GM19438 (cell line): ENCODE data around the gene ZNF212.
"Not testable (repeated sequence)": the region's sequence is repeated elsewhere in the genome, so short reads cannot be mapped to it uniquely, and the experiment has no call there.

Experiments used
- ATAC-seq: cut with Tn5 transposase; IDR thresholded peaks from one replicate; pipeline ENCODE4 v1.9.1; 2021; ENCODE audit warnings: low read depth; ENCODE audit not compliant: unreplicated experiment

ZNF212 gene

DNA sequence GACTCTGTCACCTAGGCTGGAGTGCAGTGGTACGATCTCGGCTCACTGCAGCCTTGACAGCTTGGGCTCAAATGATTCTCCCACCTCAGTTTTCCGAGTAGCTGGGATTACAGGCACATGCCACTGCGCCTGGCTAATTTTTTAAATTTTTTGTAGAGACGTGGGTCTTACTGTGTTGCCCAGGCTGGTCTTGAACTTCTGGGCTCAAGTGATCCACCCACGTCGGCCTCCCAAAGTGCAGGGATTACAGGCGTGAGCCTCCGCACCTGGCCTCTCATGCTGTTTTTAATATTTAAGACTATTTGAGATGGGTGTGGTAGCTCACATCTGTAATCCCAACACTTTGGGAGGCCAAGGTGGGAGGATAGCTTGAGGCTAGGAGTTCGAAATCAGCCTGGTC, 12.1 kb downstream of the ZNF212 start:
- not testable (repeated sequence) for ATAC-seq

DNA sequence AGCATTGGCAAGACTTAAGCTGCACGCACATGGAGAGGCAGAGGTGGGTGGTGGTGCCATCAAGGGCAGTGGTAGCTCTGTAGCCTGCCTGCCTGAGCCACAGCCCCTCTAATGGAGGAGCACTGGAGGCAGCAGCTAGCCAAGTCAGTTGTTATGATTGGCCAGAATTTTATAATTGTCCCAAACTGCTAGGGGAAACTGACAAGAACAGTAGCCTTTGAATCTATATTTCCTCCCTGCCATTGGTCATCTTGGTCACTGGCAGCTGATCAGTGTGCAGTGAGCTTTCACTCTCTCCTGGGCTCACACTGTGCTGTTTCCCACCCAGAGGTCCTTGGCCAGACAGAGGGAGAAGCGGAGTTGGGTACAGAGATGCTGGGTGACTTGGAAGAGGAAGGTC, 12.9 kb downstream of the ZNF212 start:
- ATAC-seq, result no peak

DNA sequence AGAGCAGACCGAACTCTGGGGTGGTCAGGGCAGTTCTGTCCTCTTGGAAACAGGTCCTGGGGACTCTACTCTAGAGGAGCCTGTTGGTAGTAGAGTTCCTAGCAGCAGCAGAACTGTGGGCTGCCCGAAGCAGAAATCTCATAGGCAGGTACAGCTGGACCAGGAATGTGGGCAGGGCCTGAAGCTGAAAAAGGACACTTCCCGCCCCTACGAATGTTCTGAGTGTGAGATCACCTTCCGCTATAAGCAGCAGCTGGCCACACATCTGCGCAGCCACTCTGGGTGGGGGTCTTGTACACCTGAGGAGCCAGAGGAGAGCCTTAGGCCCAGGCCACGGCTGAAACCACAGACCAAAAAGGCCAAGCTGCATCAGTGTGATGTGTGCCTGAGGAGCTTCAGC, 14.2 kb downstream of the ZNF212 start:
- ATAC-seq, result no peak

DNA sequence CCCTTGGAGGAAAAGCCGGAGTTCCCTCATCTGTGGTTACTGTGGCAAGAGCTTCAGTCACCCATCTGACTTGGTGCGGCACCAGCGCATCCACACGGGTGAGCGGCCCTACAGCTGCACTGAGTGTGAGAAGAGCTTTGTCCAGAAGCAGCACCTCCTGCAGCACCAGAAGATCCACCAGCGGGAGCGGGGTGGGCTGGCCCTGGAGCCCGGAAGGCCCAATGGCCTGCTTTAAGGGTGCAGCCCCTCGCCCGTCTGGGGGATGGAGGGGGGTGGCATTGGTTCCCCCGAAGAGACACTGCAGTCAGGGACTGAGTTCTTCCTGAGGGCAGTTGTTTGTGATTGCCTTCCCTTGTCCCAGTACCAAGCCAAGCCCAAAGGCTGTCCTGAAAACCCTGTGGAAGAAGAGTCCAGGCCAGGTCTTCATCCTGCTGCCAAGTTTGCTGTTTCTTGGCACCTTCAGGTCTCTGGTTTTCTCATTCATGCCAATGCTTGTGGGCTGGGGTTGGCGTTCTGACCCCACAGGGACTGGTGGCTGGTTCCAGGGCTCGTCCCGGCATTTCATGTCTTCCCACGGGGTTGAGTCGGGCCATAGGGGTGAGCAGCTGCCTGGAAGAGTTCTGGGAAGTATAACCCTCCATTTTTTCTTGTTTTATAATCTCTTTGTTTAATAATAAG, 14.9 kb downstream of the ZNF212 start:
- no peak for ATAC-seq

DNA sequence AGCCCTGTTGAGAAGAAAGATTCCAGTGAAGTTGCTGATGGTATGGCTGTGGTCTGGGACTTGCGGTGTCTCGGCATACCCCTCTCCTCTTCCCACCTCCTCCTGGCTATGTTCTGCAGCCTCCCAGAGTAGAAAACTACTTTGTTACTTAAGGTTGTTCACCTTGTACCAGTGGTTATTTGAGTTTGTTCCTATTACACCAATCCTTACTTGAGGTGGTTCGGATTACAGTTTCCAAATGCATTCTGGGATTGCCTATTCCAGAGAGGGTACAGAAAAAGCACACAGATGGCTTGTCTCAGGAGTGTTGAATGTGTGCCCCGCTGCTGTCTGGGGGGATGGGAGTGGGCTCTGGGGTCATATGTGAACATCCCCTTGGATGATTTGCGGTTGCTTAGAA, 15.7 kb downstream of the ZNF212 start:
- ATAC-seq, result no peak

DNA sequence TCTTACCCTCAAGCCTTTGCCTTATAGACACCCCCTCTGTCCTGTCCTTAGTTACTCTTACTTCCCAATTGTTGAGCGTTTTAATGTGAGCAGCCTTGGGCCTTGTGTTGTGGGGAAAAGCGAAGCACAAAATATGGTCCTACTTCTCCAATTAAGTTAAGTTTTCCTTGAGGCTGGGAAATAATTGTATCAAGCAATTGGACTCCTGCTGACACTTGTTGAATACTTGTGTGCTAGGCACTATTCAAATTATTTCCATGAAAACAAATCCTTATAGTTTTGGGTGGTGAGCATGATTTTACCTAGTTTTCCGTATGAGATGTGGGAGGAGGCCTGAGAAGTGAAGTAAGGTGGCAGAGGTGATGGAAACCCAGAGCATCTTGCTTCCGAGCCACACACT, 17.1 kb downstream of the ZNF212 start:
- no peak for ATAC-seq

DNA sequence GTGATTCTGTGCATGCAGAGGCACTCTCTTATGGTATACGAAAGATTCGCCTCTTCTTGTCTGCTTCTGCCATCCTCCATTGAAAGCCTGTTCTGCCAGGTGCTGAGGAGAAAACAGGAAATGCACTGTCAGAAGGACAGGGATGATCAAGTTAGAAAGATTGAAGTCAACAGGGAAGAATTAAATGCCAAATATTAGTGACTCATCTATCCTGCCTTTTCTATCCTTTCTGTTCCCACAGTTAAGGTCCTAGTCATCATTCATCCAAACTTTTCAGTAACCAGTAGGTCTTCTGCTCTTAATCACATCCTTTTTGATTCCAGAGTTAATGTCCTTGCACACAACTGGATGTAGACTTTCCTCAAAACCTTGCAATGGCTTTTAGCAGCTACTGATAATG, 17.7 kb downstream of the ZNF212 start:
- ATAC-seq, result no peak

DNA sequence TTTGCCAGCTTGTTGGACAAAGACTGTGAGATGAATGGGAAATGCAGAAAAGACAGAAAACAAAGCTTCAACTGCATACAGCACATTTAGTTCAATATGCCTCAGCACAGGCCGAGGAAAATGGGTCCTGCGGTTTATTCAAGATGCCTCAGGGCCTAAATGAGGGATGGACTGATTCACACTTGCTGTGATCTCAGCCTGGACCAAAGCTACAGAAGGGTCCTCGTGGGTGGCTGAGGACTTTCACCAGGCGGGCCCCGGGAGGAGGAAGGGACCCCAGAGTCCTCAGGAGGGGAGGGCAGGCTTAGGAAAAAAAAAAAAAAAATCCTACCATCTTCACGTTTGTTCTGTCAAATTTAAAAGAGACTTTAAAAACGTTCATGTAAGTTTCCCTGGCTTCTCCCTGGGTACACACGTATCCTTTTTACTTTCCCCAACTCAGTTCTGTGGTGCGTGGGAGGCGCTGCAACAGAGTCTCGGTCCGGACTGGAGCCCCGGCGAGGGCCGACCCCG, 21.9 kb downstream of the ZNF212 start:
- no peak for ATAC-seq

DNA sequence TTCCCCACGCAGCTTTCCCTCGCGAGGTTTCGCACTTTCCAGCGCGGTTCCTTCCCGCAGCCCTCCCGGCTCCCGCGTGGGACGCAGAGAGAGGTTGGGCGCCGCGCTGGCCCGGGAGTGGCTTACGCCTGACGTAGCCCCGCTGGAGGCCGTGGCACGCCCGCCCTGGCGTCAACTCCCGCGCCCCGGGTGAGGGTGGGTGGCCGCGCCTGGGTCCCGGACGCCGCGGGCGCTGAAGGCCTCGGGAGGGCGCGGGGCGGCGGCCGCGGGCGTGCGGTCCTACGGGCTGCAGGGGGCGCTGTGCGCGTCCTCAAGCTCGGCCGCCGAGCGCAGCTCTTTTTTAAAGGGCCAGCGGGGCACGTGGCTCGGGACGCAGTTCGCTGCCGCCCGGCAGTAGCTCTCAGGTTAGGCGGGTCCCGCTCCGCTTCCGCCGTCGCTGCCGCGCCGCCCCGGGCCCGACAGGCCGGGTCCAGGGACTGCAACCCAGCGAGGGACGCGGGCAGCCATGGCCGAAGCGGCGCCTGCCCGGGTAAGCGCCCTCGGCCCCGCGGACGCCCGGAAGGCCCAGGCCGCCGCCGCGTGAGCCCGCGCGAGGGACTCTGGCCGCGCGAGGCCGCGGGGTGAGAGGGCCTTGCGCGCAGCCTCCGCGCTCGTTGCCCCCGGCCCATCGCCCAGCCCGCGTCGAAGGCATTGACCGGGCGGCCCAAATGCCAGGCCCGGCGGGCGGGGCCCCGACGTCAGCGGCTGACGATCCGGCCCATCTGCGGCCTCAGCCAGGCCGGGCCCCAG, 22.6 kb downstream of the ZNF212 start, which contains the start of gene ZNF783:
TSS of gene ZNF783 (plus strand) at position 368 of the 789 bp plus-strand sequence. CDS start at position 506, 138 bp downstream.
- peak; percentile 75 for ATAC-seq

DNA sequence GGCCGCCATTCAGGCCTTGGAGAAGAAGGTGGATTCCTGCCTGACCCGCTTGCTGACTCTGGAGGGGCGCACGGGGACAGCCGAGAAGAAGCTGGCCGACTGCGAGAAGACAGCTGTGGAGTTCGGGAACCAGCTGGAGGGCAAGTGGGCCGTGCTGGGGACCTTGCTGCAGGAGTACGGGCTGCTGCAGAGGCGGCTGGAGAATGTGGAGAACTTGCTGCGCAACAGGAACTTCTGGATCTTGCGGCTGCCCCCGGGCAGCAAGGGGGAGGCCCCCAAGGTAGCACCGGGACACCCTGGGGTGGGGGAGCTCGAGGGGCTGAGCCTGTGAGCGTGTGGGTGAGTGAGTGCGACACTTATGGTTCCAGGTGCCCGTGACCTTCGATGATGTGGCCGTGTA, 27.0 kb downstream of the ZNF212 start:
- no peak for ATAC-seq

DNA sequence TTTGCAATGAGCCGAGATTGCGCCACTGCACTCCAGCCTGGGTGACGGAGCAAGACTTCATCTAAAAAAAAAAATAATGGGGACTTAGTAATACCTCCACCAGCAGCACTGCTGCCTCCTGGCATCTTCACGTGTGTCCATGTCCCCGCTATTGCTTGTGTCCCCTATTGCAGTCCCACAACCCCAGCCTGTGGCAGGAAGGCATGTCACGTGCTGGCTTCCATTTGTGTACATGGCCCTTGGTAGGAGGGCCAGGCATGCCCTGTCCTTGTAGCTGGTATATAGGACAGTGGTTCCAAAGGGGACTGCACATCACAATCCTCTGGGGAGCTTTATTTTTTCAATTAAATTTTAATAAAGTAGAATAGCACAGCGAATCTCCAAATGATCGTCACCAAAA, 28.3 kb downstream of the ZNF212 start:
- ATAC-seq, result no peak

DNA sequence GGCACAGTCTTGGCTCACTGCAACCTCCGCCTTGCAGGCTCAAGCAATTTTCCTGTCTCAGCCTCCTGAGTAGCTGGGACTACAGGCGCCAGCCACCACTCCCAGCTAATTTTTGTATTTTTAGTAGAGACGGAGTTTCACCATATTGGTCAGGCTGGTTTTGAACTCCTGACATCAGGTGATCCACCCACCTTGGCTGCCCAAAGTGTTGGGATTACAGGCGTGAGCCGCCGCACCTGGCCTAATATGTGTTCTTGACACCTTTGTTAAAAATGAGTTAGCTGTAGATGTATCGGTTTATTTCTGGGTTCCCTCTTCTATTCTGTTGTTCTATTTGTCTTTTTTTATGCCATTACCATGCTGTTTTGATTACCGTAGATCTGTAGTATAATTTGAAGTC, 35.0 kb downstream of the ZNF212 start:
- ATAC-seq, result not testable (repeated sequence)

DNA sequence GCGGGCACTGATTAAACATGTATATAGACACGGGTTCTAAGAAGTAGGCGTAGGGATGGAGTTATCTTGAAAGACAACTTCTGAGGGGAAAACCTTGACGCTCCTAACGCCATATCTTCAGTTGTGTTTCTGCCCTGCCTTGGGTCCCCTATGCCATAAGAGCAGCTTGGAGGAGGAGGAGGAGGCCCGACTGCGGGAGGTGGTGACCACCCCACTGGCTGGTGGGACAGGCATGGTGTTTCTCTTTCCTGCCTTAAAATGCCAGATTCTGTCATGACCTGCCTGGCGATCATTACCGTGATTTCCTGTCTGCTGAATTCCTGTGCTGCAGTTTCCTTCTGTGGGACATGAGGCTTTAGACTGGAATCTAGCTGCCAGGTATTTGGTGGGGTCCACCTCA, 38.4 kb downstream of the ZNF212 start:
- no peak for ATAC-seq

DNA sequence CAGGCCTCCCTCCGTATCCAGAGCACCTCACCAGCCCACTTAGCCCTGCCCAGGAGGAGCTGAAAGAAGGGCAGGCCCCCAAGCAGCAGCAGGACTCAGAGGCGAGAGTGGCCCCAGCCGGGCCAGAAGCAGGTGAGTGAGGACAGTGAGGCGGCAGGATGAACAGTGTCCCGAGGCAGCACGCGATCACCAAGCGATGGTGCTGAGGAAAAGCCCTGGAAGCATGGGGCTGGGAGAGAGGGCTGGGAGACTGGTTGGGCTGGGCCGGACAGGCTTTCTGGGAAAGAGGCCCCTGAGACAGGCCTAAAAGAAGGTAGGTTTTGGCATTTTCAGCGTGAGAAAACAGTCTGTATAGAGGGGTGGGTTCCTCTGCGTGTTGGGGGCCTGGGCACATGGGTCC, 38.9 kb downstream of the ZNF212 start:
- ATAC-seq, result no peak

DNA sequence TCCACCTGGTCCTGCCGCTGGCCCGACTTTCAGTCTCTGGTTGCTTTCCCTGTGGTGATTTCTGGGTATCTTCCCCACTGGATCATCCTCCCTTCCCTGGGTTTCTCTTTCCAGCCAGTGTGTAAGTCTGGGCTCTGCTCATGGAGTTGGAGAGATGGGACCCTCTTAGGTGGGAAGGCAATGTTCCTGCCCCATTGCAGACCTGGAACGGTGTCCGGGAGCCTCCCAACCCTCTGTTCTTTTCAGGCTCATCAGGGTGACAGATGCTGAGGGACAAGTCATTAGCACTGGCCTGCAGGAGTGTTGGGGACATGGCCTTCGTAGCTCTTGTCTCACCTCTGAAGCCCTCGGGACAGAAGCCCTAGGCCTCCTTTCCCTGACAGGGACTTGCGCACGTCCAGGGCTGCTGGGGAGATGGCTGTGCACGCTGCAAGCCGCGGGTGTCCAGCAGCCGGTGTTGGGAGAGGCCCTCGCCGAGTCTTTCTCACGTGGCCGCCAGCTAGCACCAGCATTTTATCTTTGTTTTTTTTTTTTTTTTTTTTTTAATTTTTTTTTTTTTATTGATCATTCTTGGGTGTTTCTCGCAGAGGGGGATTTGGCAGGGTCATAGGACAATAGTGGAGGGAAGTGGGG, 39.8 kb downstream of the ZNF212 start:
- no peak for ATAC-seq

DNA sequence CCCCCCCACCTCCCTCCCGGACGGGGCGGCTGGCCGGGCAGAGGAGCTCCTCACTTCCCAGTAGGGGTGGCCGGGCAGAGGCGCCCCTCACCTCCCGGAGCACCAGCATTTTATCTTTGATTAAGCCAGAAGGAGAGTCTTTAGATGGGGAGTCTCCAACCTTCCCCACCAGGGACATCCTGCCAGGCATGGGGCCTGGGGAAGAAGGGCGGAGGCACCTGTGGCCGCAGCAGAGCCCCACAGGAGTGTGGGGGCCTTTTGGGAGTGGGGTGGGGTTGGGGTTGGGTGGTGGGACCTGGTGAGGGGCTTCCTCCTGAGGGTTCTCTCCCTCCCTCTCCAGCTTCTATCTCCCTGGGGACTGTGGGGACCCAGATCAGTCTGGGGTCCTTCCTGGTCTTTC, 40.7 kb downstream of the ZNF212 start:
- ATAC-seq, result no peak

DNA sequence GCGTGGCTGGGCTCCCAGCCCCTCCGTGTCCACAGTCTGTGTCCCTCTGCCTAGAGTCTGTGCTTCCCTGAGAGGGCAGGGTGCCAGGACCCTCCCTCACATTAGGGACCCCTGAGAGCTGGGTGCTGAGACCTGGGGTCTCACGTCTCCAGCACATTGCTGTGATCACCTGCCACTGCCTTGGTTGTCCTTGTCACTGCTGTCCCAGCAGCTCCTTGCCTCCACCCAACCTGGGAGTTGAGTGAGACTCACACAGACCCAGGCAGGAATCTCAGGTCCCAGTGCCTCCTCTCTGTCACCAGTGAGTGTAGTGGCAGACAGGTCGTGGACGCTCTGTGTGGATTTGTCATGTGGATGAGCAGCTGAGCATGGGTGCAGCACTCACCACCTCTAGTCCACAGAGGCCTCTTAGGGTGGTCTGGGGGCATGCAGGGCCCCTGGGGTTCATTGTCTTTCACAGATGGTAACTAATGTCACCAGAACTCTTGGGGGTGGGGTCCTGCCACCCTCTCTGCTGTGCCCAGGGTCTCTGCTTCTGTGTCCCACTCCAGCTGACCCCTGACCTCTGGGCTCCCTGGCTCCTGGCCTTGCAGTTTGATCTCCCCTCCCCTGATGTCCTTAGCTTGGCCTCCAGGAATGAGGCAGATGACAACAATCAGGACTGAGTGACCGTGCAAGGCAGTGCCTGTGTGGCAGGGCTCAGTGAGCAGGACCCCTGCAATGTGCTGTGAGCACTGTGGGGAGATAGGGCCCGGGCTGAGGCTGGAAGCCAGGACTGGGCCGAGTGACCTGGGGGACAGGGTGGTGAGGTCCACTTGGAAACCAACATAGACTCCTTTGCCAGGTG, 41.4 kb downstream of the ZNF212 start:
- ATAC-seq, result no peak

DNA sequence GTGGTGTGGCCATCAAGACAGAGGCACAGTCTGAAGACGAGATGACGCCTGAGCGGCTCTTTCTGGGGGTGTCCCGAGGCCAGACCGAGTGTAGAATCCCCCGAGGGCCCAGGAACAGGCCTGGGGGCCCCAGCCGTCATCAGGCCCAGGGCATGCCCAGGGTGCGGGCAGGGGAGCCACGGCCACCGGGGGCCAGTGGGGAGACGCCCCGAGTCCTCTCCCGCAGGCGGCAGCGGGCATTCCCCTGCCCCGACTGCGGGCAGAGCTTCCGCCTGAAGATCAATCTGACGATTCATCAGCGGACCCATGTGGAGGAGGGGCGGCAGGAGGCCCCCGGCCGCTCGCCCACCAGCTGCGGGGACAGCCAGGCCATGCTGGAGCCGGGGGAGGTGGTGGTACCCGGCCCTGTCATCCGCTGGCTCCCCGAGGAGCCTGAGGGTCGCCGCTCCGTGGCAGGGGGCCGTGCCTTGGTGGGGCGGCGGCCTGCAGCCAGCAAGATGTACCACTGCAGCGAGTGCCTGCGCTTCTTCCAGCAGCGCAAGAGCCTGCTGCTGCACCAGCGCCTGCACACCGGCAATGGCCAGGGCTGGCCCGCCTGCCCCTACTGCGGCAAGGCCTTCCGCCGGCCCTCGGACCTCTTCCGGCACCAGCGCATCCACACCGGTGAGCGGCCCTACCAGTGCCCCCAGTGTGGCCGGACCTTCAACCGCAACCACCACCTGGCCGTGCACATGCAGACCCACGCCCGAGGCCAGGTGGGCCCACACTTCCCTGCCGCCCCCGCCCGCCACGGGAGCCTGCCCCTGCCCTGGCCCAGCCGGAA, 42.3 kb downstream of the ZNF212 start:
- ATAC-seq, result no peak

DNA sequence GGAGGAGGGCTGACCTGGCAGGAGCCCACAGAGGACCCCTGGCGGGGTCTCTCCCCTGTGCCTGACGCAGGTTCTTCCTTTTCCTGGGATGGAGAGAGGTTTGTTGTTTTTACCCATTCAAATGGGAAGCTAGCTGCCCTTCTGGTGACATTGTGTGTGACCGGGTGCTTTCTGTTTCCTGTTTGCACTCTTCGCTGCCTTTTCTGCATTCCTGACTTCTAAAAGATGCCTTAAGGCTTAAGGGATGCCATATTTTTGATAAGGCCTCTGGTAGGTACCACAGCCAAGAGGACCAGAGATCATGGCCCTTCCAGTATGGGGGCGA, 42.8 kb downstream of the ZNF212 start:
- ATAC-seq, result no peak

DNA sequence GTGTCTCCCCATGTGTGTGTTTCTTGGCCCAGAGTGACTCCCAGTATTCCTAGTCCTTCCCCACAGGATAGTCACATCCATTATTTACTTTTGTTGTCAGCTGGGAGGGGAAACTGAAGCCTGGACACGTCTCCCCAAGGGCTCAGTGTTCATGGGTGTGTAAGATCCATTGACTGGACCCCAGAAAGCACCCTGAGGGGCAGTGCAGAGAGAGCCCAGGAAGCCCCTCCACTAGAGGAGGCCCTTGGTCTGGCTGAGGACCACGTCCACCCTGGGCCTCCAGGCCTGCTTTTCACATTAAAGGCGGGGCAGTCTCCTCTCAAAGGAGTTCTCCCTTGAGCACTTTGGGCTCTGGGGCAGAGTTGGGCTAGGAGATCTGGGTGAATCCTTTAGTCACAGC, 43.9 kb downstream of the ZNF212 start:
- no peak for ATAC-seq
